Nephron progenitor cell (in vitro differentiated cells): Measurements from ENCODE around the gene CFAP58.
"Not testable (repeated sequence)": the region's sequence is repeated elsewhere in the genome, so short reads cannot be mapped to it uniquely, and the experiment has no call there.

Source experiments
- DNase-seq: peaks from one replicate; pipeline ENCODE4 v3.0.0; 2021
- H3K27ac Mint-ChIP-seq: 2 replicates; pipeline ENCODE4 v1.8.0; 2021; ENCODE audit warnings: mild to moderate bottlenecking, moderate library complexity, mixed read lengths
- H3K27me3 Mint-ChIP-seq: 2 replicates; pipeline ENCODE4 v1.8.0; 2021; ENCODE audit warnings: mild to moderate bottlenecking, low read depth, mixed read lengths; ENCODE audit not compliant: poor library complexity
- H3K36me3 Mint-ChIP-seq: 2 replicates; pipeline ENCODE4 v1.8.0; 2021; ENCODE audit warnings: low read depth, mixed read lengths
- H3K4me1 Mint-ChIP-seq: 2 replicates; pipeline ENCODE4 v1.8.0; 2021; ENCODE audit warnings: mixed read lengths
- H3K4me3 Mint-ChIP-seq: 2 replicates; pipeline ENCODE4 v1.8.0; 2021; ENCODE audit warnings: mild to moderate bottlenecking, moderate library complexity, mixed read lengths
- H3K9me3 Mint-ChIP-seq: 2 replicates; pipeline ENCODE4 v1.8.0; 2021; ENCODE audit warnings: mild to moderate bottlenecking, moderate library complexity, mixed read lengths
- TF ChIP-seq, protein P1 (sequence below): fragments of 200-600 bp; sonication (generic); IDR thresholded peaks from 2 replicates; pipeline ENCODE4 v1.5.0; 2021; ENCODE audit warnings: antibody characterized with exemption

CFAP58 gene

DNA sequence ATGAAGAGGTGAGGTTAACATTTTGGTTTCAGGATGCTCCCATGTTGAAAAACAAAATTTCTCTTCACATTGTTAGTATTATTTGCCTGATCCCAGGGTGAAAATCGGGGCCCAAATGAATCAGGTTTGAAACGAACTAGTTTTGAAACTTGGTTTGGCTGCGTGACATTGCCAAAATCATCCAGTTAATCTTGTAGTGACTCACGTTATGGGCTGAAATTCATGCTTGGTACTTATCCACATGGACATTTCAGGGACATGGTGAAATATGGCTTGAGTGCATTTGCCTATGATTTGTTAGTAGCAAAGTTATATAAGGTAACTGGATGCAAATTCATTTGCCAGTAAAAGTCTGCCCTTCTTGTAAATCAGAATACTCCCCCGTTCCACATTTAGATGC lies 97.3 kb downstream of the CFAP58 start:
- Mint-ChIP-seq H3K4me1 (peaks cover 12% of the 10 kb centered on the region), H3K9me3 (no peaks in the 10 kb centered on the region), H3K27me3 (no peaks in the 10 kb centered on the region), H3K27ac (no peak overlapping the region), H3K36me3 (no peaks in the 10 kb centered on the region), H3K4me3 (no peak overlapping the region)
- DNase-seq: no peak
- TF ChIP-seq, protein P1, sequence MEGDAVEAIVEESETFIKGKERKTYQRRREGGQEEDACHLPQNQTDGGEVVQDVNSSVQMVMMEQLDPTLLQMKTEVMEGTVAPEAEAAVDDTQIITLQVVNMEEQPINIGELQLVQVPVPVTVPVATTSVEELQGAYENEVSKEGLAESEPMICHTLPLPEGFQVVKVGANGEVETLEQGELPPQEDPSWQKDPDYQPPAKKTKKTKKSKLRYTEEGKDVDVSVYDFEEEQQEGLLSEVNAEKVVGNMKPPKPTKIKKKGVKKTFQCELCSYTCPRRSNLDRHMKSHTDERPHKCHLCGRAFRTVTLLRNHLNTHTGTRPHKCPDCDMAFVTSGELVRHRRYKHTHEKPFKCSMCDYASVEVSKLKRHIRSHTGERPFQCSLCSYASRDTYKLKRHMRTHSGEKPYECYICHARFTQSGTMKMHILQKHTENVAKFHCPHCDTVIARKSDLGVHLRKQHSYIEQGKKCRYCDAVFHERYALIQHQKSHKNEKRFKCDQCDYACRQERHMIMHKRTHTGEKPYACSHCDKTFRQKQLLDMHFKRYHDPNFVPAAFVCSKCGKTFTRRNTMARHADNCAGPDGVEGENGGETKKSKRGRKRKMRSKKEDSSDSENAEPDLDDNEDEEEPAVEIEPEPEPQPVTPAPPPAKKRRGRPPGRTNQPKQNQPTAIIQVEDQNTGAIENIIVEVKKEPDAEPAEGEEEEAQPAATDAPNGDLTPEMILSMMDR: no peak

DNA sequence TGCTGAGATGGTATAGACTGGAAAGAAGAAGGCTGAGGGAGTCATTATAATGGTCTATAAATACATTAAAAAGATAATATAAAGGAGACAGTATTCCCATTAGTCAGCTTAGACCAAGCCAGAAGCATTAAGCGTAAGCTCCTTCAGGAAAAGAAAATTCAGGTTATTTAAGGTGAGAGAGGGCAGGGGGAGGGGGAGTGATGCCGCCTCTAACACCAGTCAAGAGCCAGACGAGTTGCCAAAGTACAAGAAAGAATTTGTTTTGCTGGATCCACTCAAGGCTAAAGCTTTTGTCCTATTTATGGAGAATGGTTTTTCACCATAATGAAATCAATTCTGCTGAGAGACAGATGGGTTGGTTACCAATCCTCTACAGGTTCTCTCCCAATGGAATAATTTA lies 99.3 kb downstream of the CFAP58 start:
- H3K27ac Mint-ChIP-seq: no peak overlapping the region
- no peak for DNase-seq
- H3K4me3 Mint-ChIP-seq: no peak overlapping the region
- no peaks in the 10 kb centered on the region for H3K27me3 Mint-ChIP-seq
- H3K4me1 Mint-ChIP-seq: peaks cover 9% of the 10 kb centered on the region
- no peaks in the 10 kb centered on the region for H3K36me3 Mint-ChIP-seq
- TF ChIP-seq, protein P1: no peak
- no peaks in the 10 kb centered on the region for H3K9me3 Mint-ChIP-seq

DNA sequence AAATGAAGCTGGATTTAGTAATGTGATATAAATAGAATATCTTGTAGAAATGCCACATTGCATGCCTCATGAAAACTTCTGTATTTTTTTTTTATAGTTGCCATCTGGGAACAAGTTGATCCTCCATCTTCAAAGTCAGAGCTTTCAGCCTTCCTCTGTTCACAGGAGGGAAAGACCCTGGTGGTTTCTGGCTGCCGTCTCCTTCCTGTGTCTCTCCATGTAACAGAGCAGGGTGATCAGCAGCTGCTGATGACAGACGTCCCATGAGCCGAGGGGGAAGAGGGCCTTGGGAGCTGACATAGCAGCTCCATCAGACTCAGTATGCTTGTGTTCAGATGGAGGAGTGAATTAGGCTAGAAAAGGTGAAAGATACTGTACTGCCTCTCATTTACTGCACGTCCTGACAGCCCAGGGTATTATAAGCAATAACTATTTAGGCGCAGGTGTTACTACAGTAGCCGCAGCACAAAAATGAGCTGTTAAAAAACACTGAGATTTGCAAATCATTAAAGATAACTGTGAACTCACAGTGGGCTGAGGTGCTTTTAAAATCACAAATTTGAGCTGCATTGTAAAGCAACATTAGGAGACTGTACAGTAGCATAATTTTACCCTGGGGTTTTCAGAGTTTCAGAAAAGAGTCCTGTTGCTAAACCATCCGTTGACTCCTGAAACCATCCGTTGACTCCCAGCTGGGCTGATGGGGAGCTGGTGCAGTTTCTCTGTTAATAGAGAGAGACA lies 103.3 kb downstream of the CFAP58 start:
- DNase-seq: no peak
- H3K27ac Mint-ChIP-seq: no peak overlapping the region

DNA sequence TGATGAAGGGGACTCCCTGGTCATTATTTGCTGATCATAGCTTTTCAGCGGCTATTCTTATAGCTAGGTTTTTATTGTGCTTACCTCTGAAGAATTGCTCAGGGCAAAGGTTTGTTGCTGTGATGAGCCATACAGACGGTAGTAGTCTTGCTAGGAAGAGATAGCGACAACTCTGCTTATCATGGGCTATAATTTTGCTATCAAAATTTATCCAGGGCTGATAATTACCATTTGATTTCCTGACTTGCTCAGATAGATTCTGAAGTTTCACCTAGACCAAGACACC lies 103.9 kb downstream of the CFAP58 start:
- Mint-ChIP-seq H3K9me3 (peaks cover 17% of the 10 kb centered on the region), H3K27ac (no peak overlapping the region), H3K27me3 (no peaks in the 10 kb centered on the region), H3K4me1 (no peaks in the 10 kb centered on the region), H3K36me3 (no peaks in the 10 kb centered on the region), H3K4me3 (no peak overlapping the region)
- TF ChIP-seq, protein P1: no peak
- DNase-seq: no peak

More for the DNA sequence above, 103.3 kb downstream of the CFAP58 start:
- Mint-ChIP-seq H3K9me3 (peaks cover 14% of the 10 kb centered on the region), H3K36me3 (no peaks in the 10 kb centered on the region), H3K4me1 (no peaks in the 10 kb centered on the region), H3K27me3 (no peaks in the 10 kb centered on the region), H3K4me3 (no peak overlapping the region)
- TF ChIP-seq, protein P1: no peak

DNA sequence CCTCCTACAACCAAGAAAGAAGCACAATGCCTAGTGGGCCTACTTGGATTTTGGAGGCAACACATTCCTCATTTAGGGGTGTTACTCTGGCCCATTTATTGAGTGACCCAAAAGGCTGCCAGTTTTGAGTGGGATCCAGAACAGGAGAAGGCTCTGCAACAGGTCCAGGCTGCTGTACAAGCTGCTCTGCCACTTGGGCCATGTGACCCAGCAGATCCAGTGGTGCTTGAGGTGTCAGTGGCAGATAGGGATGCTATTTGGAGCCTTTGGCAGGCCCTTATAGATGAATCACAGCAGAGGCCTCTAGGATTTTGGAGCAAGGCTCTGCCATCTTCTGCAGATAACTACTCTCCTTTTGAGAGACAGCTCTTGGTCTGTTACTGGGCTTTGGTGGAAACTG lies 111.9 kb downstream of the CFAP58 start:
- not testable (repeated sequence) for DNase-seq, H3K36me3 Mint-ChIP-seq, H3K27ac Mint-ChIP-seq, H3K4me3 Mint-ChIP-seq, H3K4me1 Mint-ChIP-seq, H3K27me3 Mint-ChIP-seq
- peaks cover 44% of the 10 kb centered on the region for H3K9me3 Mint-ChIP-seq

DNA sequence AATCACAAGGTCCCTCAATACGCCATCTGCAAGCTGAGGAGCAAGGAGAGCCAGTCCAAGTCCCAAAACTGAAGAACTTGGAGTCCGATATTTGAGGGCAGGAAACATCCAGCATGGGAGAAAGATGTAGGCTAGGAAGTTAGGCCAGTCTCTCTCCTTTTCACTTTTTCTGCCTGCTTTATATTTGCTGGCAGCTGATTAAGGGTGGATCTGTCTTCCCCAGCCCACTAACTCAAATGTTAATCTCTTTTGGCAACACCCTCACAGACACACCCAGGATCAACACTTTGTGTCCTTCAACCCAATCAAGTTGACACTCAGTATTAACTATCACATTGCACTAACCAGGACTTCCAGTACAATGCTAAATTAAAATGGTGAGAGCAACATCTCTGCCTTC lies 115.2 kb downstream of the CFAP58 start:
- H3K27me3 Mint-ChIP-seq, H3K27ac Mint-ChIP-seq, H3K4me3 Mint-ChIP-seq, H3K4me1 Mint-ChIP-seq, H3K36me3 Mint-ChIP-seq, DNase-seq: not testable (repeated sequence)
- peaks cover 18% of the 10 kb centered on the region for H3K9me3 Mint-ChIP-seq

DNA sequence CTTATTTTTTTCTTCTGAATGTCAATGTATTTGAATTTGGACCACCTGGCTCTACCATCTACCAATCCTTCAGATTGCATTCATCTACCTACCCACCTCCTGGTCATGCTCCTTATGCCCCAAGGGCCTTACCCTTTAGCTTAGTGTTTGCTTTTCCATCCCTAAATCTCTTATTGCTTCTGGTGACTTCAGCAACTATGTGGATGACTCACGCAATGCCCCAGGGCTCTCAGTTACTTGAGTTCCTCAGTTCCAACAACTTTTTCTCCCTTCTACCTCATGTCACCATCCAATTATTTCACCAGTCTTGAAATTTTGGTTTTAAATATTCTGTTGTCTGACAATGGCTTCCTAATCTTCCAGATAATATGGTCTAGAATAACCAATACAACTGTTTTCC lies 118.9 kb downstream of the CFAP58 start:
- Mint-ChIP-seq H3K27me3 (no peaks in the 10 kb centered on the region), H3K9me3 (no peaks in the 10 kb centered on the region), H3K36me3 (no peaks in the 10 kb centered on the region), H3K4me1 (no peaks in the 10 kb centered on the region), H3K27ac (no peak overlapping the region), H3K4me3 (no peak overlapping the region)
- DNase-seq: no peak
- TF ChIP-seq, protein P1: no peak
